ENCODE measurements around the gene C2CD3. TPM values are rescaled to one million over a fixed set of nuclear protein-coding genes. Genes with fewer than 3 reads are reported as not detected.

Gene C2CD3
- total RNA-seq, 1 donor from 2014 or later: 13.8 TPM

GRCh38 chr11:74007691-74008372 is 163.0 kb downstream of the C2CD3 start:
- Histone ChIP-seq H3K27ac (replicated peaks) (peak overlapping the region; percentile 64), H3K9me3 (replicated peaks) (no peaks in the 10 kb centered on the region), H3K36me3 (peaks cover 27% of the 10 kb centered on the region), H3K4me3 (peak overlapping the region; percentile 17), H3K27me3 (ENCODE audit: low read depth) (no peaks in the 10 kb centered on the region), H3K4me1 (peaks cover 55% of the 10 kb centered on the region)
- TF ChIP-seq, protein P1, sequence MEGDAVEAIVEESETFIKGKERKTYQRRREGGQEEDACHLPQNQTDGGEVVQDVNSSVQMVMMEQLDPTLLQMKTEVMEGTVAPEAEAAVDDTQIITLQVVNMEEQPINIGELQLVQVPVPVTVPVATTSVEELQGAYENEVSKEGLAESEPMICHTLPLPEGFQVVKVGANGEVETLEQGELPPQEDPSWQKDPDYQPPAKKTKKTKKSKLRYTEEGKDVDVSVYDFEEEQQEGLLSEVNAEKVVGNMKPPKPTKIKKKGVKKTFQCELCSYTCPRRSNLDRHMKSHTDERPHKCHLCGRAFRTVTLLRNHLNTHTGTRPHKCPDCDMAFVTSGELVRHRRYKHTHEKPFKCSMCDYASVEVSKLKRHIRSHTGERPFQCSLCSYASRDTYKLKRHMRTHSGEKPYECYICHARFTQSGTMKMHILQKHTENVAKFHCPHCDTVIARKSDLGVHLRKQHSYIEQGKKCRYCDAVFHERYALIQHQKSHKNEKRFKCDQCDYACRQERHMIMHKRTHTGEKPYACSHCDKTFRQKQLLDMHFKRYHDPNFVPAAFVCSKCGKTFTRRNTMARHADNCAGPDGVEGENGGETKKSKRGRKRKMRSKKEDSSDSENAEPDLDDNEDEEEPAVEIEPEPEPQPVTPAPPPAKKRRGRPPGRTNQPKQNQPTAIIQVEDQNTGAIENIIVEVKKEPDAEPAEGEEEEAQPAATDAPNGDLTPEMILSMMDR (IDR thresholded peaks at IDR 0.05; ENCODE audit: borderline replicate concordance): no peak
- intact Hi-C loops (cut with micrococcal nuclease): no loop called here
- no peak for DNase-seq

GRCh38 chr11:74006743-74007304 is 164.0 kb downstream of the C2CD3 start:
- intact Hi-C loops (cut with micrococcal nuclease): no loop called here
- TF ChIP-seq, protein P1 (IDR thresholded peaks at IDR 0.05; ENCODE audit: borderline replicate concordance): no peak
- Histone ChIP-seq H3K27me3 (ENCODE audit: low read depth) (no peaks in the 10 kb centered on the region), H3K27ac (replicated peaks) (no peak overlapping the region), H3K36me3 (peaks cover 28% of the 10 kb centered on the region), H3K4me1 (peaks cover 53% of the 10 kb centered on the region), H3K9me3 (replicated peaks) (no peaks in the 10 kb centered on the region), H3K4me3 (no peak overlapping the region)
- DNase-seq: no peak

DNA sequence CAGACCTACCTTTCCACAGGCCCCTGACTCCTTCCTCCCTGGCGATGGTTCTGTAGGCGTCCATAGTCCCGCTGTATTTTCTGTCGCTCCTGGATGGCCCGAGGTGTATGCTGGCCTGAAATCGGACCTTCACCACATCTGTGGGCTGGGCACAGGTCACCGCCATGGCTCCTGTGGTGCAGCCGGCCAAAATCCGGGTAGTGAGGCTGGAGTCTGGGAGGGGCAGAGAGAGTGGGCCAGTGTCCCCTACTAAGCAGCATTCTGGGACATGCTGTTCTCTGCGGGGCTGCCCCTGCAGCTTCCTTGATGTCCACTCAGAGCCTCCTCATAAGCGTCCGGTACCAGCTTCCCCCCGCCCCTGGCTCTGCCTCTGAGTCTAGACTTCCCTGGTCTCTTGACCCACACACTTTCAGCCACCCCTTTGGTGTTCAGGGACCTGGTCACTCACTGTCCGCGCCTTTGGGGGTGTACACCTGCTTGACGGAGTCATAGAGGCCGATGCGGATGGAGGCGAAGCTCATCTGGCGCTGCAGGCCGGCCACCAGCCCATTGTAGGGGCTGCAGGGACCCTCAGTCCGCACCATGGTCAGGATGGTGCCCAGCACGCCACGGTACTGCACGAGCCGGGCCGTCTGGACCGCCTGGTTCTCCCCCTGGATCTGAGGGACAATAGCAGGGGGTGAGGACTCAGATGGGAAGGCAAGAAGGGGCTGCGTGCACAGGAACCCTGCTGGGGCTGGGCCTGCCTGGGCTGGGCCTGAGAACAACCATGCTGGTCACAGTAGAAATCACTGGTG is 164.9 kb downstream of the C2CD3 start:
- Histone ChIP-seq H3K27me3 (ENCODE audit: low read depth) (no peaks in the 10 kb centered on the region), H3K4me3 (no peak overlapping the region), H3K27ac (replicated peaks) (no peak overlapping the region), H3K9me3 (replicated peaks) (no peaks in the 10 kb centered on the region), H3K36me3 (peaks cover 35% of the 10 kb centered on the region), H3K4me1 (peaks cover 44% of the 10 kb centered on the region)
- DNase-seq: no peak
- TF ChIP-seq, protein P1 (IDR thresholded peaks at IDR 0.05; ENCODE audit: borderline replicate concordance): no peak
- intact Hi-C loops (cut with micrococcal nuclease): no loop called here

GRCh38 chr11:74004759-74005615 is 165.8 kb downstream of the C2CD3 start:
- no peak for DNase-seq
- peaks cover 40% of the 10 kb centered on the region for H3K36me3 ChIP-seq
- no peak overlapping the region for H3K4me3 ChIP-seq
- peaks cover 35% of the 10 kb centered on the region for H3K4me1 ChIP-seq
- no peak overlapping the region for H3K27ac ChIP-seq (replicated peaks)
- H3K9me3 ChIP-seq (replicated peaks): no peaks in the 10 kb centered on the region
- intact Hi-C loops (cut with micrococcal nuclease): no loop called here
- TF ChIP-seq, protein P1 (IDR thresholded peaks at IDR 0.05; ENCODE audit: borderline replicate concordance): no peak
- H3K27me3 ChIP-seq (ENCODE audit: low read depth): no peaks in the 10 kb centered on the region
